Measurements from ENCODE around the gene HLA-A. TPM values are rescaled to one million over a fixed set of nuclear protein-coding genes. Genes with fewer than 3 reads are reported as not detected.

Gene HLA-A
- total RNA-seq, 1 donor, result 268 TPM

DNA sequence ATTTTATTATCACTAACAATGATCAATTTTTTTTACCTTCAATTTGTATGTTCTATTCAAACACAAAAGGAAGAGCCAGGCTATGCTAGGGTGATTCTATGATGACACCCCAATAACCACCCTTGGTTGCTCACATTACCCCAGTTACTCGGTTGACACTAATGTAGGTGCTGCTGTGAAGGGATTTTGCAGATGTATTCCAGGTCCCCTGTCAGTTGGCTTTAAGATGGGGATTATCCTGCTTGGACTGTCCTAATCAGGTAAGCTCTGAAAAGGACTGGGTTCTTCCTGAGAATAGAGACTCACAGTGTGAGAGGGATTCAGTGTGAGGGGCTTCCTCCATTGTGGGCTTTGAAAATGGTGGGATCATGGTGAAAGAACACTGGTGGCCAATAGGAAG lies 11.9 kb downstream of the HLA-A start:
- Histone ChIP-seq H2AFZ (ENCODE audit: low read length) (no peak overlapping the region), H4K20me1 (ENCODE audit: insufficient read depth, low read length) (no peaks in the 10 kb centered on the region), H3K9me3 (ENCODE audit: low read depth, low read length) (no peaks in the 10 kb centered on the region), H3K4me1 (ENCODE audit: insufficient read depth, low read length) (no peaks in the 10 kb centered on the region), H3K4me3 (ENCODE audit: insufficient read depth, low read length) (no peak overlapping the region), H3K79me2 (ENCODE audit: insufficient read depth, low read length) (no peaks in the 10 kb centered on the region), H3K27me3 (ENCODE audit: insufficient read depth, low read length) (no peaks in the 10 kb centered on the region), H3K27ac (ENCODE audit: low read depth, low read length) (no peak overlapping the region), H3K36me3 (ENCODE audit: insufficient read depth, low read length) (no peaks in the 10 kb centered on the region), H3K4me2 (ENCODE audit: insufficient read depth, low read length) (no peak overlapping the region)
- TF ChIP-seq, protein P1, sequence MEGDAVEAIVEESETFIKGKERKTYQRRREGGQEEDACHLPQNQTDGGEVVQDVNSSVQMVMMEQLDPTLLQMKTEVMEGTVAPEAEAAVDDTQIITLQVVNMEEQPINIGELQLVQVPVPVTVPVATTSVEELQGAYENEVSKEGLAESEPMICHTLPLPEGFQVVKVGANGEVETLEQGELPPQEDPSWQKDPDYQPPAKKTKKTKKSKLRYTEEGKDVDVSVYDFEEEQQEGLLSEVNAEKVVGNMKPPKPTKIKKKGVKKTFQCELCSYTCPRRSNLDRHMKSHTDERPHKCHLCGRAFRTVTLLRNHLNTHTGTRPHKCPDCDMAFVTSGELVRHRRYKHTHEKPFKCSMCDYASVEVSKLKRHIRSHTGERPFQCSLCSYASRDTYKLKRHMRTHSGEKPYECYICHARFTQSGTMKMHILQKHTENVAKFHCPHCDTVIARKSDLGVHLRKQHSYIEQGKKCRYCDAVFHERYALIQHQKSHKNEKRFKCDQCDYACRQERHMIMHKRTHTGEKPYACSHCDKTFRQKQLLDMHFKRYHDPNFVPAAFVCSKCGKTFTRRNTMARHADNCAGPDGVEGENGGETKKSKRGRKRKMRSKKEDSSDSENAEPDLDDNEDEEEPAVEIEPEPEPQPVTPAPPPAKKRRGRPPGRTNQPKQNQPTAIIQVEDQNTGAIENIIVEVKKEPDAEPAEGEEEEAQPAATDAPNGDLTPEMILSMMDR (IDR thresholded peaks at IDR 0.05; ENCODE audit: extremely low read depth, low read depth, low read length), result no peak
- DNase-seq (ENCODE audit: insufficient read length, low spot score, missing footprints), result no peak

- H3K79me2 ChIP-seq (ENCODE audit: insufficient read depth, low read length), result no peaks in the 10 kb centered on the region
- no peaks in the 10 kb centered on the region for H3K36me3 ChIP-seq (ENCODE audit: insufficient read depth, low read length)
- no peaks in the 10 kb centered on the region for H3K27me3 ChIP-seq (ENCODE audit: insufficient read depth, low read length)
- no peak overlapping the region for H3K4me3 ChIP-seq (ENCODE audit: insufficient read depth, low read length)
- no peaks in the 10 kb centered on the region for H3K4me1 ChIP-seq (ENCODE audit: insufficient read depth, low read length)
- no peak overlapping the region for H2AFZ ChIP-seq (ENCODE audit: low read length)
- TF ChIP-seq, protein P1 (IDR thresholded peaks at IDR 0.05; ENCODE audit: extremely low read depth, low read depth, low read length), result no peak
- H3K4me2 ChIP-seq (ENCODE audit: insufficient read depth, low read length), result no peak overlapping the region
- no peak overlapping the region for H3K27ac ChIP-seq (ENCODE audit: low read depth, low read length)
- H4K20me1 ChIP-seq (ENCODE audit: insufficient read depth, low read length), result no peaks in the 10 kb centered on the region
- no peaks in the 10 kb centered on the region for H3K9me3 ChIP-seq (ENCODE audit: low read depth, low read length)
- no peak for DNase-seq (ENCODE audit: insufficient read length, low spot score, missing footprints)
Measured at GRCh38 chr6:29955783-29956182, 13.5 kb downstream of the HLA-A start.

DNA sequence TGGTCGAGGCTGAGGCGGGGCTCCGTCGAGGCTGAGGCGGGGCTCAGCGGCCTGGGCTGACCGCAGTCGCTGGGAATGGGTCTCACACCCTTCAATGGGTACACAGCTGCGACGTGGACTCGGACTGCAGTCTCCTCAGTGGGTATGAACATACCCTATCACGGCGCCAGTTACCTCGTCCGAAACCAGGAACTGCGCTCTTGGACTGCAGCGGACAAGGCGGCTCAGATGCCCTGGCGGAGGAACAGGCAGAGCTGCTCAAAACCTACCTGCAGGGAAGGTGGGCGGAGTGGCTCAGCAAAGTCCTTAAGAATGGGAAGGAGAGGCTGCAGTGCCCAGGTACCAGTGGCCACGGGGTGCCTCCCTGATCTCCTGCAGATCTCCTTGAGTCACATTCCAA lies 14.2 kb downstream of the HLA-A start:
- H3K4me2 ChIP-seq (ENCODE audit: insufficient read depth, low read length), result no peak overlapping the region
- no peak for DNase-seq (ENCODE audit: insufficient read length, low spot score, missing footprints)
- TF ChIP-seq, protein P1 (IDR thresholded peaks at IDR 0.05; ENCODE audit: extremely low read depth, low read depth, low read length), result no peak
- no peaks in the 10 kb centered on the region for H3K9me3 ChIP-seq (ENCODE audit: low read depth, low read length)
- no peak overlapping the region for H3K27ac ChIP-seq (ENCODE audit: low read depth, low read length)
- no peaks in the 10 kb centered on the region for H3K4me1 ChIP-seq (ENCODE audit: insufficient read depth, low read length)
- no peak overlapping the region for H3K4me3 ChIP-seq (ENCODE audit: insufficient read depth, low read length)
- H3K27me3 ChIP-seq (ENCODE audit: insufficient read depth, low read length), result no peaks in the 10 kb centered on the region
- H4K20me1 ChIP-seq (ENCODE audit: insufficient read depth, low read length), result no peaks in the 10 kb centered on the region
- no peaks in the 10 kb centered on the region for H3K79me2 ChIP-seq (ENCODE audit: insufficient read depth, low read length)
- H3K36me3 ChIP-seq (ENCODE audit: insufficient read depth, low read length), result no peaks in the 10 kb centered on the region
- no peak overlapping the region for H2AFZ ChIP-seq (ENCODE audit: low read length)

DNA sequence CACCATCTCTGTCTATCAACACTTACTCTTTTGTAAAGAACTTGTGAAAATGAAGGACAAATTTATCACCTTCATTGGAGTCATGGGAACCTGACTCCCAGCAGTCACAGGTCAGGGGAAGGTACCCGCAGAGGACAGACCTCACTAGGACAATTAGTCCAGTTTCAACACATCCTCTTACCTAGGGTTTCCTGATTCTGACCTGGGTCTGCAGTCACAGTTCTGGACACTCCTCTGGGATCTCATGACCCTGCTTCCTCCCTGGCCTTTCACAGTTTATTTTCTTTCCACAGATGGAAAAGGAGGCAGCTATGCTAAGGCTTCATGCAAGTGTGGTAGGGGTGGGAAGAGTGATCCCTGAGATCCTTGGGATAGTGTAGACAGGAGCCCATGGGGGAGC lies 15.7 kb downstream of the HLA-A start:
- H3K4me1 ChIP-seq (ENCODE audit: insufficient read depth, low read length), result no peaks in the 10 kb centered on the region
- no peaks in the 10 kb centered on the region for H3K9me3 ChIP-seq (ENCODE audit: low read depth, low read length)
- no peaks in the 10 kb centered on the region for H3K27me3 ChIP-seq (ENCODE audit: insufficient read depth, low read length)
- no peak overlapping the region for H3K4me3 ChIP-seq (ENCODE audit: insufficient read depth, low read length)
- H3K79me2 ChIP-seq (ENCODE audit: insufficient read depth, low read length), result no peaks in the 10 kb centered on the region
- no peak overlapping the region for H3K27ac ChIP-seq (ENCODE audit: low read depth, low read length)
- H3K4me2 ChIP-seq (ENCODE audit: insufficient read depth, low read length), result no peak overlapping the region
- H3K36me3 ChIP-seq (ENCODE audit: insufficient read depth, low read length), result no peaks in the 10 kb centered on the region
- DNase-seq (ENCODE audit: insufficient read length, low spot score, missing footprints), result no peak
- TF ChIP-seq, protein P1 (IDR thresholded peaks at IDR 0.05; ENCODE audit: extremely low read depth, low read depth, low read length), result no peak
- no peaks in the 10 kb centered on the region for H4K20me1 ChIP-seq (ENCODE audit: insufficient read depth, low read length)
- H2AFZ ChIP-seq (ENCODE audit: low read length), result no peak overlapping the region
